Measurements from ENCODE around the gene ARHGAP44.
"Not testable (repeated sequence)": the region's sequence is repeated elsewhere in the genome, so short reads cannot be mapped to it uniquely, and the experiment has no call there.

Gene ARHGAP44

DNA sequence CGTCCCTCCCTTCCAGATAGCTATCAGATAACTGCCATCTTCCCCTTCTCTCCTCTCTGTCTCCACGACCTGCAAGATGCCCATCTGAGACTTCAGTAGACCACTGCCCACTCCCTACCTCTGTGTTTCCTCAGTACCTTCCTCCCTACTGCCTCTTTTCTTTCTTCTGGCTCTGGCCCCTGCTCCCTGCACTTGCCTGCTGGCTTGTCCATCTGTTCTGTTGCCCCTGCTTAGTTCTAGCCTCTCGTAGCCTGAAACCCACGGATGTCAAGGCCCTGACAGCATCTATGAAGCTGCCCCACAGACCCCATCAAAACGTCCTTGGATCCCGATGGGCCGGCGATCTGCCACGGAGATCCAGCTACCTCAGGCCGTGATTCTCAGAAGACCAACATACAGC lies 175.5 kb downstream of the ARHGAP44 start:
- no peak for DNase-seq

DNA sequence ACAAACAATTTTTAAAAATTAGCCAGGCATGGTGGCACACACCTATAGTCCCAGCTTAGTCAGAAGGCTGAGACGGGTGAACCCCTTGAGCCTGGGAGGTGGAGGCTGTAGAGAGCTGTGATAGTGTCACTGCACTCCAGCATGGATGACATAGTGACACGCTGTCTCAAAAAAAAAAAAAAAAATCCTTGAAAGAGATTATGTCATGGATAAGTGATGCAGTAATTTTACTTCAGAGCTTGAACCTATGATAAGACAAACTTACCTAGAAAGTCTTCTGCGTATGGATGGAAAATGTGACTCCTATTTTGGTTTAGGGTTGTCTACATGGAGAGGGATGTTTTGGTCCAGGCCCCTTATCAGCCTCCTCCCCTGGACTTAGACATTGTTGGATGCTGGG lies 176.7 kb downstream of the ARHGAP44 start:
- DNase-seq = no peak

DNA sequence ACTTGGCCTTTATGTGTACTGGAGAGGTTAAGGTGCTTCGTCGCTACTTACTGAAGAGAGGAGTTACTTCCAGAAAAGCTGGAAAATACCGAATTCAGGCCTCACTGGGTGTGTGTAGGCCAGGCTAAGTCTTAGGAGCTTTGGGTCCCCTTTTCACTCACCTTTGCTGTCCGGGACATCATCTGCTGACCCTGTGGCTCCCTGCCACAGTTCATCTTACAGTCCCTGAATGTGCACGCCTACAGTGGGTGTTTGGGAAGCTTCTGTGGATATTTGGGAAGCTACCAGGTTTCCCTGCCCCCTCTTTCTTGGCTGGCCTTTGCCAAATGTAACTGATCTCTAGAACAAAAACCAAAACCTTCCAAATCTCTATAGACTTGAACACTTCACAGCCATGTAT lies 177.1 kb downstream of the ARHGAP44 start:
- no peak for DNase-seq

DNA sequence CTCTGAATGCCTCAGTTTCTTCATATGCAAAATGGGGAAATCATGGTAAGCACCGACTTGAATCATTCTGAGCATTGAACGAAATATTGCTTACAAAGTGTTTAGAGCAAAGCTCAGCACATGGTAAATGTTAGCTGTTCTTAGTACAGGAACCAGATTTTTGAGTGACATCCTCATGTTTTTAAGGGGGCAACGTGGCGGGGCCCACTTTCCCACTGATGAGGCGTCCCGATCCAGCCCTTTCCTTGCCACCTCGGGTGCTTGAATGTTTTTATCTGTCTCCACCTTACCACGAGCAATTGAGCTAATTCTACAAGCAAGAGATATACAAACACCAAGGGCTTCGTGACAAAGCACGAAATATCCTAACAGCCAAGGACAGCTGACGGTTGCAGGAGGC lies 178.7 kb downstream of the ARHGAP44 start:
- DNase-seq = no peak

DNA sequence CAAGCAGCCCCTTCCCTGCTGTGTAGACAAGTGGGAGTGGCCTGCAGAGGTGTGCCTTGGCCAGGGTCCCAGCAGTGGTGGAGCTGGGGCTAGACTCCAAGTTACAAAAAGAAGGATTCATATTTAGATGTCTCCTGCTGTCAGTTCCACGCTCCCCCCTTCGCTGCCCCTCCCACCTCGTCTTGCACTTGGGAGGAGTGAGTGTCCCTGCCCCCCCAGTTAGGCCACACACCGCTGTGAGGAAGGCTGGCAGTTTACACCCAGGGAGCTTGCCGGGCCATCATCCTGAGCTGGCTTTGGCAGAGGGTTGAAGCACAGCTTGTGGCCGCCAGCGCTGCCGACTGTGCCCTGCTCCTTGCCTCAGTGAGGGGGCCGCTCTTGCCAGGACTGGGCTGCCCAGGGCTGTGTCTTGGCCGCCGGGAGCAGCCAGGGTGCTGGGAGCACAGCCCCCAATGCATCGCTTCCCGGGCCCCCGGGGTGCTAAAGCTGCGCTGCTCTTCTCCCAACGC lies 184.3 kb downstream of the ARHGAP44 start:
- no peak for DNase-seq

DNA sequence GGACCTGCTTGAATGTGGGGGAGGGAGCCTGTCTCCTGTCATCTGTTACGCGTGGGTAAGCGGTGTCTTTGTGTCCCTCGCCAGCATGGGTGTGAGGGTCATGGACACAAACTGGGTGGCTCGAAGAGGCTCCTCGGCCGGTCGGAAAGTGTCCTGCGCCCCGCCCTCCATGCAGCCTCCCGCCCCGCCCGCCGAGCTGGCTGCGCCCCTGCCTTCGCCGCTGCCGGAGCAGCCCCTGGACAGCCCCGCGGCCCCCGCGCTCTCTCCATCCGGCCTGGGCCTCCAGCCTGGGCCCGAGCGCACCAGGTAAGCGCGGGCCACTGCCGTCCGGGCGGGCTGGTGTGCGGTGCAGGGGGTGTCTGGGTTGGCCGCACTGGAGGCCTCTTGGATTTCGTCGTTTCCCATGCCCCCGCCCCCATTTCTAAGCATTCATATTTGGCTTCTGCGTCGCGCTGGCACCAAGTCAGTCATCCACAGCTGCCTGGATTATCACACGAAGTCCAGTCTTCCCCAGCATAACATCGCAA lies 184.8 kb downstream of the ARHGAP44 start:
- DNase-seq = no peak

DNA sequence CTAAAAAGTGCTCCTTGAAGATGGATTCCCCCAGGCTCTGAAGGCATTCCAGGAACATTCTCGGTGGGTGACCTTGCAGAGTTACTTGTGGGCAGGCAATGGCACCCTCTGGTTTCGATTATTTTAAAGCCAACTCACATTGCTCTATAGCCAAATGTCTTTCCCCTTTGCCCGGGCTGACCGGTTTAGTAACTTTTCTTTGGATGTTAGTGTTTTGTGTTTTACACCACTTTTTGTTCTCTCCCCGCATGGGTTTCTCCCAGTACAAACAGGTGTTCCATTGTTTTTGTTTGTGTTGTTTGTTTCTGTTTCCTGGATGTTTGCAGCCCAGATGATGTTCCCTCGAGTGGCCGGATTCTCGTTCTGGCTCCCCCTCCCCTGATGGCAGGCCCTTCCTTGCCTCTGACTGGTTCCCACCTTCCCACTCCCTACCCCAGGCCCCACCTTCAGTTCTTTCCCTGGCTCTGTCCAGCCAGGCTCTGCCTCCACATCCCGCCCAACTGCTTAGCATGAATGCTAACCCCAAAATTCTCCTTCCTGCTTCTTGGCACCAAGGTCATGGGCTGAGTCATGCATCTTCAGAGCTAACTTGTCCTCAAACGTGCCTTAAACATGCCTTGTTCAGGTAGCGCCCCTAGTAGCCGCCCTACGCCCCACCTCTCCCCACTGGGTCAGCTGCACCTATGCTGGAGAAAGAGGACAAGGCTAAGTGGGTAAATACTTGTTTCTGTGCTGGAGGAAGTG lies 187.9 kb downstream of the ARHGAP44 start:
- no peak for DNase-seq

DNA sequence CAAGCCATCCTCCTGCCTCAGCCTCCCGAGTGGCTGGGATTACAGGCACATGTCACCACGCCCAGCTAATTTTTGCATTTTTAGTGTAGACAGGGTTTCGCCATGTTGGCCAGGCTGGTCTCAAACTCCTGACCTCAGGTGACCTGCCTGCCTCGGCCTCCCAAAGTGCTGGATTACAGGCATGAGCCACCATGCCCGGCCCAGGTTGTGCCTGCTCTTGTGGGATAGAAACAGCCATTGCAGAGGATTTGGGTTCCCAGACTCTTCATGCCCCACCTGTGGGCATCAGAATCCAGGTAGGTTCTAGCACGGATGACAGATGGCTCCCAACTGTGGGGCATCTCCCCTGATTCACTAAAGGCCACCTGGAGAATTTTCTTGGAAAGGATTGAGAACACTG lies 189.5 kb downstream of the ARHGAP44 start:
- DNase-seq = not testable (repeated sequence)

DNA sequence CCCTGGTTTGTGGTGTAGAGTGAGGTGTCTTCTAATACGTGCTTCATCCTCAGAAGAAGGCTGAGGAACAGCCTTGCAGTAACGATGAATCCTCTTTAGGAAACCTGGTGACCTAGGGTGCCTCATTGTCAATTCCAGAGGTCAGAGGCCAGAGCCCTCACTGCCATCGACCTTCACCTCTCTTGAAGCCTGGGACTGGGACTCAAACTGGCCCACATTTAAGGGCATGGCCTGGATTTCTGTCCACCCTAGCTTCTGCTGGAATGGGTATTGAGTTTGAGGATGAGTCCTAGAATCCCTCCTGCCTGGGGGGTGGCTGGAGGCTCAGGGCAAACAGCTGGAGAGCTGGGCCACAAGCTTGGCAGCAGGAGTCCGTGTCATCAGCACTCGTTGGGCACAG lies 189.9 kb downstream of the ARHGAP44 start:
- no peak for DNase-seq

DNA sequence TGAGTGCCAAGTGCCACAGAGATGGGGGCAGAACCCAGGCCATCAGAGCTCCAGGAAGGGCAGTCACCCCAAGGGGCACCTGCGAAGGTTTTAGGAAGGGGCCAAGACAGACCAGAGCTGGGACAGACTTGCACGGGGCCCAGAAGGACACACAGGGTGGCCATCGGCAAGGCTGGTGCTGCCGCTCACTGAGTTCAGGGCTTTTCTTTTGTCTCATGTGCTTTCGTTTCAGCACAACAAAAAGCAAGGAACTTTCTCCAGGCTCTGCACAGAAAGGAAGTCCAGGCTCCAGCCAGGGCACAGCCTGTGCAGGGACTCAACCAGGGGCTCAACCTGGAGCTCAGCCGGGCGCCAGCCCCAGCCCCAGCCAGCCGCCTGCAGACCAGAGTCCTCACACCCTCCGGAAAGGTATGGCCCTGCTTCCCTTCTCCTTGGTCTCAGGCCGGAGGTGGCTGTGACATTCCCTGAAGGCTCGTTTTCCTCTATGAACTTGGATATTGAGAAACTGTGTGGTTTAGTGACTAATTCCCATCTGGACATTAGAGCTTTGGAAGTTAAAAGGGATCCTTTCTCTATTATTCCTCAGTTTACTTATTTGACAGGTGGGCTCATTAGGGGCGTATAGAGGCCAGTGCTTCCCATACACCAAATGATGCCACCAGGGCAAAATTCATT lies 190.7 kb downstream of the ARHGAP44 start:
- DNase-seq = no peak

DNA sequence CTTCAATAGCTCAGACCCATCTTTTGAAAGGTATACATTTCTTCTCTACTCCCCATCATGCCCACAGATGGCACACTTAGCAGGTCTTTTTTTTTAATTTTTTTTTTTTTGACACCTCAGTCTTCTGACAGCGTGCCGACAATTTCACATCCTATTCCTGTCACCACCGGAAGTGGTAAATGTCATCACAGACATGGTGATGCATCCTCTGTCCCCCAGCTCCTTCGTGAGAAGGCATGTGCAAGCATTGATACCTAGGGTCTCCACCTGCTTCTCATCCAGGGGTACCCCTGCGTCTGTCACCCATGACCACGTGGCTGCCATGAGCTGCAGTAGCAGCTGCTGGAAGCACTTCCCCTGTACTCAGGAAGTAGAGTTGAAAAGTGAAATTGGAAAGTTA lies 192.9 kb downstream of the ARHGAP44 start:
- DNase-seq = no peak

DNA sequence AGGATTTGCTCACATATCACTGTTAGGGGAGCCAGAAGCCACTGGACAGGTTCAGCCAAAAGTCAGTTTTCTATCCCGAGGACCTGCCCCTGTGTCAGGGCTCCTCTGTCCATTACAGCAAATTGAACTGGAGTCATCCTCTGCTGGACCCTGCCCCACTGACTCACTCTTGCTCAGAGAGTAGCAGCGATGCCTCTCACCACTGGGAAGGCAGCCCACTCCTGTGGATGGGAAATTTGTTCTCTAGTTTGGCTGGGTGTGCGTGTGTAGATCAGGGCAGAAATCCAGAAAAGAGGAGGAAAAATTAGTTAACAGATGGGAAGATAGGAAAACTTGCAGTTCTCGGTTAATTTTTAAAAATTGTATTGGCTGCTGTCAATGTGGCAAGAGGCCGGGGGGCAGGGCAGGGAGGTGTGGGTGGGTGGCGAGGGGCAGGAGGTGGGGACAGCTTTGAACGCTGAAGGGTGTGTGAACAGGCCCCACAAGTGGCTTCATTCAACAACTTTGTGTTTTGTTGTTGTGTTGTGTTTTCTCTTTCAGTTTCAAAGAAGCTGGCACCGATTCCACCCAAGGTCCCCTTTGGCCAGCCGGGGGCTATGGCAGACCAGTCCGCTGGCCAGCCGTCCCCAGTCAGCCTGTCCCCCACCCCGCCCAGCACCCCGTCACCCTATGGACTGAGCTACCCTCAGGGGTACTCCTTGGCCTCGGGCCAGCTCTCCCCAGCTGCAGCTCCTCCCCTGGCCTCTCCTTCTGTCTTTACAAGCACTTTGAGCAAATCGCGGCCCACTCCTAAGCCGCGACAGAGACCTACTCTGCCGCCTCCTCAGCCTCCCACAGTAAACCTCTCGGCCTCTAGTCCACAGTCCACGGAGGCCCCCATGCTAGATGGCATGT lies 194.9 kb downstream of the ARHGAP44 start:
- DNase-seq = no peak

DNA sequence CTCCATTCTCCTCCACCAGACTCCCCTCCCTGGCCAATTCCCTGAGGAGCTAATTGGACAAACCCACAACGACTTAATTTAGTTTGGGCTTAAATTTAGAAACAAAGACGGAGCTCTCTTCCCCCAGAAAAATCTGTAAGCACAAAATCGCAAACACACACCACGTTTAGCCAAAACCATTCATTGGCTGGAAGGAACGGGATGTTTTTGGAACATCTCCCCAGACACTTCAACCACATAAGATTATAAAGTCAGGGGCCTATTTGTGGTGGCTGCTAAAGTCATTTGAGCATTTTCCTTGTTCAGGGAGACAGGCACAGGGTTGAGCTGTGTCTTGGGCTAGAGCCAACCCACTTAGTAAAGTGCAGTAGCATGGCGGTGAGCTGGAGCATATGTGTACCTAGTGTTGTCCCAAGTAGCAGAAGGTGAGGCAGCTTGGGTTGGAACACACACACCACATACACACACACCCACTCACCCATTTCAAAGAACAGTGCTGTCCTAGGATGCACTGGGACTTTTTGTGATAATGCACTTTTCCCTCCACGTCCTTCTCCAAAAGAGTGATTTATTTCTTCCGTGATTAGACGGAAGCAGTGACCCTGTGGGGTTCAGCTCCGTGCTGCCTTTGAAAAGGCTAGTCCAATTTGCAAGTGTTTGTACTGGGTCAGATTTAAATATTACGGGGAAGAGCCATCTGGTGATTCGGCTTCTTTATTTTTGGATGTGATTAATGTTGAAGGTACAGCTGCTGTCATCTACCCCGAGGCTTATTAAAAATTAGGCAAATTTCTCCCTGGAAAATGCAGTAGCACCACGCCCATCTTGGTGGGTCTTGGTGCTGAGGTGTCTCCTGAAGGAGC lies 196.4 kb downstream of the ARHGAP44 start:
- no peak for DNase-seq

DNA sequence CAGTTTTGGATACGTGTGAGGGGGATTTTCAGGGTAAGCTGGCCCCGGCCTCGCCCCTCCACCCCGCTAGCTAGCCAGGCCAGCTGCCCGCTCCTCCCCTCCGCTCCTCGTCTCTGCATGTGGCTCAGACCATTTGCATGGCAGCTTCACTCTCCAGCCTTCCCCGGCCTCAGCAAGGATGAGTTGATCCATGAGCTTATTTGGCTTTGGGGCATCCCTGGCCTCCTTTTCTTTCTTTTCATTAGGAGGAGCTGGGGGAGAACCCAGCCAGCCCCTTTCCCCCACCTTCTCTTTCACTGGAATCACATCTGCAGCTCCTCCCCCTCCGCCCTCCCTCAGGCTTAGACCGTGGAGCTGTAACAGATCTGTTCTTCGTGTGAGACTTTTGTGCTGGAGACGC lies 197.8 kb downstream of the ARHGAP44 start:
- no peak for DNase-seq

DNA sequence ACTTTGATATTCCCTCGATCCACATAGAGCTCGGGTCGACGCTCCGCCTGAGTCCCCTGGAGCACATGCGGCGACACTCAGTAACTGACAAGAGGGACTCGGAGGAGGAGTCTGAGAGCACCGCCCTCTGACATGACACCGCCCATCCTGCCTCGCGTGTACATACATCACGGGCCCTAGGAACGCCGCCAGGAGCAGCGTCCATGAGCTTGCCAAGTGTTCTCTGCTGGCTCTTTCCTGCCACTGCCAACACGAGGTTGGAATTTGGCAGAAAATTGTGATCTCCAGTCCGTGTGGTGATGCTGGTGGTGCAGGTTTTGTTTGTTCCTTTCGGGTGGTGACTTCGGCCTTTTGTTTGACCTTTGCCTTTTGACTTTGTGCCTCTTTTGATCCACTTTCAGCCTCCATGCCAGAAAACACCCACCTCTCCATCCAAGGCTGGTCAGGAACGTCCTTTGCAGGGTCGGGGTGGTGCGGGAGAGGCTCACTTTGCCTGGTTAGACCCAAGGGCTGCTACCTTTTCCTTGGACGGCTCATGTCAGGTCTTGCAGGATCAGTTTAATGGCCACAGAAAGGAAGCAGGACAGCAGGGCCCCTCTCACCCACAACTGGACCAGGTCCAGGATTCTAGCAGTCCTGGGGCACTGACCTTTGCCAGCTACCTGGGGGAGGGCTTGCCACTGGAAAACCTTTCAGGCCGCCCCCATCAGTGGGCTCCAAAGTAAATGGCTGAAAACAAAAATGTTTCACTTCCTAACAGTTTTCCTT lies 200.9 kb downstream of the ARHGAP44 start:
- DNase-seq = no peak

DNA sequence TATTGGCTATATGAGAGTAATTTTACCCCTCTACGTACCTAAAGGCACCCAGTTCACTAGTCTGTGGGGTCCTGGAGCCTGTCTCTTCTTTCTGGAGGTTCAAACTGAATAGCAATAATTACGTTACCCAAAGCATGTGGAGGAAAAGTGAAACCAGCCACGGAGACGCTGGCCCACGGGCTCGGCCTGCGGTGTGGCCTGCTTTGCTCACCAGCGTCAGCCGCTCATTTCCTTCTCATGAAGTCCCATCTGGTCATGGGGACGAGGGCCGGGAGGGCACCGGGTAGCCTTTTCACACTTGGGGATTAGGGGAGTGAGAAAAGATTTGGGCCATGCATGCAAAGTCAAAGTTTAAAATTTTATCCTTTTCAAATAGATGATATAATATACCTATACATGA lies 201.6 kb downstream of the ARHGAP44 start:
- DNase-seq = no peak

DNA sequence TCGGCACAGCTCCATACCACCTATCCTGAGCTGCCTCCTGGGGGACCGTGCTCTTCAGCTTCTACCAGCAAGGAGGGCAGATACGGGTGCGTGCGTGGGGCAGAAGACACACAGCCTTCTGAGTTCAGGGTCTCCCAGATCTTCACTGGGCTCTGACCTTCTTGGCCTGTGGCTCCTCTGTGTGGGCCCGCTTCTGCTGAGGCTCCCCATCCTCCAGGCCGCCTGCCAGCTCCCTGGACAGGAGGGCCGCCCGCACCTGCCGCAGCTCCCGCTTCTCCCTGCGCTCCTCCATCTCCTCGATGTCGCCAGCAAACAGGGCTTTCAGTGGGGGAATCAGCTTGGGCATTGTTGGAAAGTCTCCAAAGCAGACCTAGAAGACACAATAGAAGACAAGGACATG lies 203.4 kb downstream of the ARHGAP44 start:
- DNase-seq = no peak

DNA sequence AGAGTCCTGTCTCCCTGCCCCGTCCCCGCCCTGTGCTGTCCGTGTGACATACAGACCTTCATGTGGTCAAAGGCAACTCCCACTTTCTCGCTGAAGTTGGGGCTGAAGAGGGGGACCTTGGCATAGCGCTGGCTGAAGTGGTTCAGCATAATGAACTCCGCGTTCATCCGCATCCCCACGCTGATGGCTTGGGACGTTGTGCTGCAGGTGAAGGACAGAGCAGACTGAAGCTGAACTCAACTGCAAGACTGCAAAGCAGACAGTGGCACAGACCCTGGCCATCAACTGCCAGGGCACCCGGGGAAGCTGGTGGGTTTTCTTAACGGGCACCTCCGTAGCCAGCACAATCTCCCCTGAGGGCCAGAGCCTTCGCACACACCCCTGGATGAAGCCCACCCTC lies 204.3 kb downstream of the ARHGAP44 start:
- DNase-seq = no peak

DNA sequence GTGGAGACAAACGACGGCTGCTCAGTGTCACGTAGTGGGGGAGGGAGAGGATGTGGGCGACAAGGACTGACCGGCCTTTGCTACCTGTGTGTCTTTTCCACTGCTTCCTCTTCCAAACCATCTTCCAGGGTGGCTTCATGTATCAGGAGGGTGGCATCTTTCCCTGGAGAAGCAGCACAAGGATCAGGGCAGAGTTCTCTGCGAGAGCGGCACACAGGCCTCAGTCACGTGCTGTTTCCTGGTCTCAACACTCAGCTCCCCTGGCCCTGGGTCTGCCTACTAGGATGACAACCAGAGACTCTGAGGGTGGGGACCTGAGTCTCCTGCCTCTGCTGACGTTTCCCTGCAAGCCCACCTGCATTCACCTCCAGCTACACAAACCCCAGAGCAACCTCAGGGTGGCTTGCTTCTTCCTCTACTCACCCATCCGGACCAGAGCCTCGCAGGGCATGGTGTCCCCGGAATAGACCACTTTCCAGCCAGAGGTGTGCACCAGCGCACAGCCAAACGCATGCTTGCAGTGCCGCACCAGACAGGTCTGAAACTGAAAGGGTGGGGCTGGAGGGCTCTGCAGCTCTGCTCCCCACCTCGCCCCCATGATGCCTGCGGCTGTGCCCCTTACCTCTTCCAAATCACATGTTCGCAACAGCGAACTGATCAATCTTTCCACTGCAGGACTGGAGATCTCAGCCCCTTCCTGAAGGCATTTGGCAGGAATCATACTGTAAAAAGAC lies 205.2 kb downstream of the ARHGAP44 start:
- DNase-seq = no peak

DNA sequence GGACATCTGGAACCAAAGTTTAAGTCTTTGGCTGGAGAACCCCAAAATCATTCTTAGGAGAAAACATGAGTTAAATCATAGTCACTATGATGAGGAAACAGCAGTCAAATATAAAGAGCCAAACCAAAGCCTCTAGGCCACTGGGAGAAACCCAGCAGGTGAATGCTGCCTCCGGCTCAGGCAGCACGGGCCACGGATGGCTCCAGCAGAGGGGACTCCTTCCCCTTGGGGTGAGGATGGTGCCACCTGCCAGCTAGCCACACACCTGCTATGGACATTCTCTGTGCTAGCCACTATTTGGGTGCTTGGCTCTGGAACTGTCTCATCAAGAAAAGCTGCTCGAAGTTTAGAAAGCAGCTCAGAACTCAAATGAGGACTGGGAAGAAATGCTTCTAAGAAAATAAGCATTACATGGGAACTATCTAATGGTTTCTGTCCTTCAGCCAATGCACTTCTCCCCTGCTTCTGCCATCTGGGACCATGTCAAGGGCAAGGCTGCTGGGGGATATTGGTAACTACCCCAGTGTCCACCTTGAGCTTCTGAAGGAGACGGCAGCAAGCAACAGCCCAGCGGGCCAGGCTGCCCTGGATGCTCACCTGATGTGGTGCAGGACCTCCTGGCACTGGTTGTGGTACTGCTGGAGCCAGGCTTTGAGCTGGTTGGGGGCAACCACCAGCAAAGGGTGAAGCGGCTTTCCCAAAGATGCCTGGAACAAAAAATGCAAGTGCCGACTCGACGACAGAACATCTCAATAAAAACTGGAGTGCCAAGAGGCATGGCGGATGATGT lies 206.0 kb downstream of the ARHGAP44 start:
- DNase-seq = no peak
